Natural killer cell treated with Interleukin-12 subunit alpha and Interleukin-12 subunit beta and Interleukin-15 and Interleukin-18, amount 100 ng/mL, for 72 hours (primary cell): ENCODE results near the gene NCCRP1. TPM values are rescaled to one million over a fixed set of nuclear protein-coding genes. Genes with fewer than 3 reads are reported as not detected.

Experiments
- ATAC-seq, 2 donors: fragments of 150-1000 bp; cut with Tn5 transposase in 1 of 2; sonication (Bioruptor Pico), chemical (Tn5 transposase) in 1 of 2; 2 replicates each; pipeline ENCODE4 v1.10.0; 2021
- DNase-seq: peaks from one replicate; pipeline ENCODE4 v3.0.0; 2022; ENCODE audit warnings: low spot score
- H3K27ac Mint-ChIP-seq, 2 donors: 1 replicate in 1 of 2; 2 replicates in 1 of 2; pipeline ENCODE4 v1.8.0; 2022; ENCODE audit warnings: mixed read lengths in 2 of 2, mild to moderate bottlenecking in 1 of 2, moderate library complexity in 1 of 2
- H3K27me3 Mint-ChIP-seq, 2 donors: 1 replicate in 1 of 2; 2 replicates in 1 of 2; pipeline ENCODE4 v1.8.0; 2022; ENCODE audit warnings: mixed read lengths in 2 of 2
- H3K36me3 Mint-ChIP-seq: one replicate; pipeline ENCODE4 v1.8.0; 2022; ENCODE audit warnings: mixed read lengths
- H3K4me1 Mint-ChIP-seq, 2 donors: 1 replicate in 1 of 2; 2 replicates in 1 of 2; pipeline ENCODE4 v1.8.0; 2022; ENCODE audit warnings: low read depth in 2 of 2, mixed read lengths in 2 of 2, mild to moderate bottlenecking in 1 of 2
- H3K4me3 Mint-ChIP-seq: one replicate; pipeline ENCODE4 v1.8.0; 2022; ENCODE audit warnings: mixed read lengths
- H3K9me3 Mint-ChIP-seq: 2 replicates; pipeline ENCODE4 v1.8.0; 2022; ENCODE audit warnings: mixed read lengths
- total RNA-seq, 2 donors: library from RNA; stranded (reverse); gene quantifications; one replicate each; pipeline ENCODE4 v1.2.3, GENCODE V29; 2022

Gene NCCRP1
- total RNA-seq, 2 donors from 2014 or later: not detected

DNA sequence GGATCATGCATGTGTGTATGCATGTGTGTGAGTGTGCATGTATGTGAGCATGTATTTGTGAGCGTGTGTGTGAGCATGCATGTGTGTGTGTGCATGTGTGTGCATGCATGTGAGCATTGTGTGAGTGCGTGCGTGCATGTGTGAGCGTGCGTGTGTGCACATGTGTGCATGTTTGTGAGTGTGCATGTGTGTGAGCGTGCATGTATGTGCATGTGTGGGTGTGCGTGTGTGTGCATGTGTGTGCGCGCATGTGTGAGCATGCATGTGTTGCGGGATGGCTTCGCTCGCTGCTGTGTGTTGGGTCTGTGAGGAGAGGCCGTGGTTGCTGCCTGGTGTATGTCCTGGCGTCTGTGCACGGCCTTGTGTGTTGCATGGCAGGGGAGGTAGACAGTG, 38.8 kb upstream of the NCCRP1 start:
- H3K27me3 Mint-ChIP-seq: no peaks in the 10 kb centered on the region
- H3K27ac Mint-ChIP-seq: no peak overlapping the region
- no peak overlapping the region for H3K4me3 Mint-ChIP-seq
- no peaks in the 10 kb centered on the region for H3K9me3 Mint-ChIP-seq
- peaks cover 28 to 40% of the 10 kb centered on the region in 2 donors for H3K4me1 Mint-ChIP-seq
- no peaks in the 10 kb centered on the region for H3K36me3 Mint-ChIP-seq
- no peak for DNase-seq
- no peak for ATAC-seq

- ATAC-seq (no peak), DNase-seq (no peak)
- Mint-ChIP-seq H3K9me3 (no peaks in the 10 kb centered on the region), H3K36me3 (no peaks in the 10 kb centered on the region), H3K4me1 (peaks cover 28 to 43% of the 10 kb centered on the region in 2 donors), H3K27ac (no peak overlapping the region), H3K4me3 (no peak overlapping the region), H3K27me3 (no peaks in the 10 kb centered on the region)
These were observed 38.0 kb upstream of the NCCRP1 start for GRCh38 chr19:39158646-39159260.

GRCh38 chr19:39160523-39160861, 36.3 kb upstream of the NCCRP1 start:
- ATAC-seq: no peak
- Mint-ChIP-seq H3K4me3 (no peak overlapping the region), H3K27me3 (no peaks in the 10 kb centered on the region), H3K27ac (peak overlapping the region in 1 of 2 donors; percentile 20), H3K36me3 (no peaks in the 10 kb centered on the region), H3K9me3 (no peaks in the 10 kb centered on the region), H3K4me1 (peaks cover 28 to 40% of the 10 kb centered on the region in 2 donors)
- DNase-seq: no peak

DNA sequence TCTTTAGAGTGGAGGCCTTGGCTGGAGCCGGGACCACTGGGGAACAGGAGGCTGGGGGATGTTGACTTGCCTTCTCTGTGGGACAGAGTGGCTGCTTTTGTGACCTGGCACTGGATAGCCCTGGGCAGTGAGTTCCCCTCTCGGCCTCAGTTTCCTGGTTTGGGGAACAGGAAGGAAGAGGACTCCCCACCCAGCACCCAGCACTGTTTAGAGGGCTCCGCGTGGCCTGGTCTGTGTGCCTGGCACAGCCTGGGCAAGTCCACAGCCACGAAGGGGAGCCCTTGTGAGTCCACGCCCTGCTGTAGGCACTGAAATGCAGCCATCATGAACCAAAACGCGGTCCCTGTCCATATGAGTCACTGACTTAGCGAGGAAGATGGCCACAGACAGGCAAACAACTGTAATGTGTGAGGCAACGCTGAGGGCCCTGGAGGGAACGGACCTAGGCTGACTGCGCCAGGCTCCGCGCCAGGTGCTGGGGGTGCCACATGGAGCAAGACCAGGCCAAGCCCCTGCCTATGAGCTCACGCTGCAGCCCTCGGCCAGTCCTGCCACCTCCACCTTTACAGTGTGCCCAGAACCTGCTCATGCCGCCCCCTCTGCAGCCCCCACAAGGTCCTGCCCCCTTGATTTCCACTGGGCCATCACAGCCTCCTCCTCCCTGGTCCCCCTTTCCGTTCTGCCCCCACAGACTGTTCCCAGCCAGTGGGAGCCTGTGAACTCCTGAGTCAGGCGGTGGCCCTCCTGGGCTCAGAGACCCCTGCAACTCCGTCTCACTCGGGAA, 35.7 kb upstream of the NCCRP1 start:
- DNase-seq (no peak), ATAC-seq (no peak)
- Mint-ChIP-seq H3K27ac (peak overlapping the region in 1 of 2 donors; percentile 20), H3K4me1 (peaks cover 28 to 37% of the 10 kb centered on the region in 2 donors), H3K9me3 (no peaks in the 10 kb centered on the region), H3K4me3 (no peak overlapping the region), H3K36me3 (no peaks in the 10 kb centered on the region), H3K27me3 (no peaks in the 10 kb centered on the region)

DNA sequence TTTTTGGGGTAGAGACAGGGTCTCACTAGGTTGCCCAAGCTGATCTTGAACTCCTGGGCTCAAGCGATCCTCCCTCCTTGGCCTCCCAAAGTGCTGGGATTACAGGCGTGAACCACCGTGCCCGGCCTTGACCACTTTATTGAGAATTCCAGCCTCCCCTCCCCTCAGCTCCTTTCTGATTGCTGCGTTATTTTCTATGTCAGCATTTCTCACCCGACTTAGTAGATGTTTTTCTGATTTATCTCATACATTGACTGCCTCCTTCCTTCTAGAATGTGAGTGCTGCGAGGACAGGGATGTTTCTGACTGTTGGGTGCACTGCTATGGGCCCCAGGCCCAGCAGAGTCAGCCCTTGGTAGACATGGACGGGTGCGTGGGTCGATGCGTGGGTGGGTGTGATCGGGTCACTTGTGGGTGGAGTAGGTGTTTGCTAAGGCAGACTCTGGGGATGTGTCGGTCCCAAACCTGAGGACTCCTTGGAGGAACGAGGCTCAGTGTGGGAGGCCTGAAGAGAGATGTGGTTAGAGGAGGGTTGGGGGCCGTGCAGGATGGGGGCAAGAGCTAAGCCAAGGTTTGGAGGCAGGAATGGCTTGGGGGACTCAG, 34.2 kb upstream of the NCCRP1 start:
- Mint-ChIP-seq H3K36me3 (no peaks in the 10 kb centered on the region), H3K4me1 (peaks cover 20 to 31% of the 10 kb centered on the region in 2 donors), H3K4me3 (no peak overlapping the region), H3K27me3 (no peaks in the 10 kb centered on the region), H3K9me3 (no peaks in the 10 kb centered on the region), H3K27ac (no peak overlapping the region)
- DNase-seq: no peak
- ATAC-seq: no peak

DNA sequence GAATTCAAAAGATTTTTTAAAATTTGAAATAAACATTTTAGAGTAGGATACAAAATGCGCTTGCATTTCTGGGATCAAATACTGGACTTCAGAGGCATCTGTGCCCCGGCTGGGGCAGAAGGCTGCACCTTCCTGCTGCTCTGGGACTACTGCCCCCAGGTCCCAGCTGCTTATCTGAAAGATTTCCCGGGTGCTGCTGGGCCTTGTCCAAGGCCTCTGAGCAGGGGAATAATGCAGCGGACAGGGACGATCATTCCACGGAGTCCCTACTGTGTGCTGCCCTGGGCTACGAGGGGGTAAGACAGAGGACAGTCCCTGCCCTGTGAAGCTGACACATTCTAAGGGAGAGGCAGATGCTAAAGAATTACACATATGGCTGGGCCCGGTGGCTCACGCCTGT, 33.1 kb upstream of the NCCRP1 start:
- DNase-seq (no peak), ATAC-seq (no peak)
- Mint-ChIP-seq H3K4me1 (peaks cover 14 to 24% of the 10 kb centered on the region in 2 donors), H3K27me3 (no peaks in the 10 kb centered on the region), H3K36me3 (no peaks in the 10 kb centered on the region), H3K4me3 (no peak overlapping the region), H3K27ac (no peak overlapping the region), H3K9me3 (no peaks in the 10 kb centered on the region)

- peaks cover 14 to 20% of the 10 kb centered on the region in 2 donors for H3K4me1 Mint-ChIP-seq
- H3K27me3 Mint-ChIP-seq: no peaks in the 10 kb centered on the region
- no peak overlapping the region for H3K4me3 Mint-ChIP-seq
- H3K9me3 Mint-ChIP-seq: no peaks in the 10 kb centered on the region
- H3K36me3 Mint-ChIP-seq: no peaks in the 10 kb centered on the region
- ATAC-seq: no peak
- no peak for DNase-seq
- no peak overlapping the region for H3K27ac Mint-ChIP-seq
These were observed 32.5 kb upstream of the NCCRP1 start for GRCh38 chr19:39164289-39164688.

DNA sequence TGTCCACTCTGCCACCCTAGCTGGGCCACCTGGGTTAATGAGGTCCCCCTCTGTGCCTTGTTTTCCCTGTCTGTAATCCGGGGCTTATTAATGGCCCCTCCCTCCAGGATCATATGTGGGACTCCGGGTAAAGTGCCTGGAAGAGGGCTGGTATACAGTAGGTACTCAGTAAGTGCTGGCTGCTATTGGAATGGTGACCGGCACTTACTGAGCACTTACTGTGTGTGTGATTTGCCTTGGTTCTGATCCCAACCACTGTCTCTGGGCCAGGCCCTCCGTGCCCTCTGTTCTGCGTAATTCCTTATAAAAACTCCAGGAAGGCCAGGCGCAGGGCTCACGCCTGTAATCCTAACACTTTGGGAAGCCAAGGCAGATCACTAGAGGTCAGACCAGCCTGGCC, 30.9 kb upstream of the NCCRP1 start:
- Mint-ChIP-seq H3K27me3 (no peaks in the 10 kb centered on the region), H3K36me3 (no peaks in the 10 kb centered on the region), H3K9me3 (no peaks in the 10 kb centered on the region), H3K4me1 (peaks cover 7 to 13% of the 10 kb centered on the region in 2 donors), H3K4me3 (no peak overlapping the region), H3K27ac (no peak overlapping the region)
- DNase-seq (no peak), ATAC-seq (no peak)

DNA sequence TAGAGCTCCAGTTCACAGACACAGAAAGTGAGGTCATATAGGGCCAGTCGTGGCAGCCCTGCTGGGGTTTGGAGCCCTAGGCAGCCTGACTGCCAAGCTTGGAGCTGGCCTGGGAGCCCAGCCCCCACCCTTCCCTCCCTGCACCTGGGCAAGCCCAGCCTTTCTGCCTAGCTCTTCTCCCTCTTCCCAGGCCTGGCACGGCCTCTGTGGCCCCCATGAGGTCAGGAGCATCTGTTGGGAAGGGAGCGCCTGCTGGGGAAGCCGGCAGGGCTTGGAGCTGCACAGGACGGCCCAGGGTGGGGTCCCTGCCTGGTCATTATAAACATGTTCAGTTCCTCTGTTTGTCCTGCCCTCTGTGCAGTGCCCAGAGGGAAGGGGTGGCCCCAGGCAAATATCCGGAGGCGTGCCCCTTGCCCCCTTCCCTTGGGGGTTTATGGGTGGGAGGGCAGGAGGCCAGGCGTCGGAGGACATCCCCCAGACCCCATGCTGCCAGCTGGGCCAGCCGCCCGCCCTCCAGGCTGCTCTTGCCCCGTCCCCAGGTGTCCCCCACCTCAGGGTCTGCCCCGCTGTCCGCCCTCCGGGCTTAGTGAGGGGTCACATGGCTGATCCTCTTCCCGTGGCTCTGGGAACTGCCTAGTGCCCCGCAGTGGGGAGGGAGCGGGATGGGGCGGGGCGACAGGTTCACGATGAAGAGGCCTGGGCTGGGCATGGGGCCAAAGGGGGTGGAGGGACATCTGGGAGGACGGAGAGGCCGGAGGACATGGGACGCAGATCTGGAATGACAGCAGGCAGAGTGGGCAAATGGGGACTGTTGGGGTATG, 30.0 kb upstream of the NCCRP1 start:
- Mint-ChIP-seq H3K27ac (no peak overlapping the region), H3K9me3 (no peaks in the 10 kb centered on the region), H3K4me3 (no peak overlapping the region), H3K36me3 (no peaks in the 10 kb centered on the region), H3K27me3 (no peaks in the 10 kb centered on the region), H3K4me1 (peaks cover 7 to 13% of the 10 kb centered on the region in 2 donors)
- DNase-seq (no peak), ATAC-seq (no peak)

GRCh38 chr19:39167461-39168257, 29.1 kb upstream of the NCCRP1 start:
- H3K4me1 Mint-ChIP-seq: peaks cover 3 to 9% of the 10 kb centered on the region in 2 donors
- H3K36me3 Mint-ChIP-seq: no peaks in the 10 kb centered on the region
- no peaks in the 10 kb centered on the region for H3K27me3 Mint-ChIP-seq
- DNase-seq (no peak), ATAC-seq (no peak)
- H3K4me3 Mint-ChIP-seq: no peak overlapping the region
- no peaks in the 10 kb centered on the region for H3K9me3 Mint-ChIP-seq
- H3K27ac Mint-ChIP-seq: no peak overlapping the region

GRCh38 chr19:39168258-39169142, 28.3 kb upstream of the NCCRP1 start:
- Mint-ChIP-seq H3K36me3 (no peaks in the 10 kb centered on the region), H3K9me3 (no peaks in the 10 kb centered on the region), H3K4me1 (peaks cover 0 to 3% of the 10 kb centered on the region in 2 donors), H3K4me3 (no peak overlapping the region), H3K27ac (no peak overlapping the region), H3K27me3 (no peaks in the 10 kb centered on the region)
- no peak for ATAC-seq
- DNase-seq: no peak

- Mint-ChIP-seq H3K27ac (no peak overlapping the region), H3K36me3 (no peaks in the 10 kb centered on the region), H3K4me3 (no peak overlapping the region), H3K4me1 (peaks cover 0 to 1% of the 10 kb centered on the region in 2 donors), H3K9me3 (no peaks in the 10 kb centered on the region), H3K27me3 (no peaks in the 10 kb centered on the region)
- DNase-seq (no peak), ATAC-seq (no peak)
These were observed 27.5 kb upstream of the NCCRP1 start for GRCh38 chr19:39169143-39169810.
